ENCODE results near the gene TMEM59L.
A peak's percentile ranks its signal among the peaks of the same experiment; 100 is the strongest.
"Not testable (repeated sequence)": the region's sequence is repeated elsewhere in the genome, so short reads cannot be mapped to it uniquely, and the experiment has no call there.

The TMEM59L gene

GRCh38 chr19:18612772-18613588 lies at the start of gene TMEM59L:
TMEM59L (plus strand) TSS chr19:18612870; CDS start chr19:18612959, 89 bp downstream.
- peak in 52 of 58 donors; percentile 13 to 81 (median 47) for DNase-seq

GRCh38 chr19:18566953-18567352 lies 45.7 kb upstream of the TMEM59L start:
- no peak for DNase-seq

- DNase-seq = no peak
Observed at GRCh38 chr19:18568367-18568766, 44.3 kb upstream of the TMEM59L start.

GRCh38 chr19:18571564-18572344 lies 40.9 kb upstream of the TMEM59L start, which contains the start of gene UBA52:
UBA52 (plus strand) TSS chr19:18571857; CDS start chr19:18573301, 1,444 bp downstream.
- peak; percentile 71 to 99 (median 95) for DNase-seq

- no peak for DNase-seq
Observed at GRCh38 chr19:18574691-18575291, 37.9 kb upstream of the TMEM59L start.

GRCh38 chr19:18576383-18576782 lies 36.3 kb upstream of the TMEM59L start:
- DNase-seq = no peak

- DNase-seq = no peak
Observed at GRCh38 chr19:18577365-18577914, 35.2 kb upstream of the TMEM59L start.

- DNase-seq = no peak
Observed at GRCh38 chr19:18580311-18580710, 32.4 kb upstream of the TMEM59L start.

- peak in 1 of 58 donors; percentile 4 for DNase-seq
Observed at GRCh38 chr19:18586306-18586705, 26.4 kb upstream of the TMEM59L start.

- no peak for DNase-seq
Observed at GRCh38 chr19:18587561-18587960, 25.1 kb upstream of the TMEM59L start.

GRCh38 chr19:18587962-18588610 lies 24.6 kb upstream of the TMEM59L start:
- DNase-seq = peak in 1 of 58 donors; percentile 54

GRCh38 chr19:18588611-18589379 lies 23.9 kb upstream of the TMEM59L start, which contains the start of gene REX1BD:
REX1BD (plus strand) TSS chr19:18588798; CDS start chr19:18588802, 4 bp downstream.
- DNase-seq = peak in 57 of 58 donors; percentile 38 to 88 (median 75)

GRCh38 chr19:18589380-18590272 lies 23.0 kb upstream of the TMEM59L start:
- peak in 29 of 58 donors; percentile 12 to 69 (median 43) for DNase-seq

GRCh38 chr19:18590273-18591272 lies 22.1 kb upstream of the TMEM59L start:
- peak; percentile 32 to 94 (median 78) for DNase-seq

GRCh38 chr19:18591735-18592385 lies 20.8 kb upstream of the TMEM59L start:
- no peak for DNase-seq

GRCh38 chr19:18592732-18593131 lies 19.9 kb upstream of the TMEM59L start:
- DNase-seq = not testable (repeated sequence)

Measured in anterior cingulate cortex (tissue), 58 donors.